Measurements from ENCODE around the gene GABPB2.

Gene GABPB2

DNA sequence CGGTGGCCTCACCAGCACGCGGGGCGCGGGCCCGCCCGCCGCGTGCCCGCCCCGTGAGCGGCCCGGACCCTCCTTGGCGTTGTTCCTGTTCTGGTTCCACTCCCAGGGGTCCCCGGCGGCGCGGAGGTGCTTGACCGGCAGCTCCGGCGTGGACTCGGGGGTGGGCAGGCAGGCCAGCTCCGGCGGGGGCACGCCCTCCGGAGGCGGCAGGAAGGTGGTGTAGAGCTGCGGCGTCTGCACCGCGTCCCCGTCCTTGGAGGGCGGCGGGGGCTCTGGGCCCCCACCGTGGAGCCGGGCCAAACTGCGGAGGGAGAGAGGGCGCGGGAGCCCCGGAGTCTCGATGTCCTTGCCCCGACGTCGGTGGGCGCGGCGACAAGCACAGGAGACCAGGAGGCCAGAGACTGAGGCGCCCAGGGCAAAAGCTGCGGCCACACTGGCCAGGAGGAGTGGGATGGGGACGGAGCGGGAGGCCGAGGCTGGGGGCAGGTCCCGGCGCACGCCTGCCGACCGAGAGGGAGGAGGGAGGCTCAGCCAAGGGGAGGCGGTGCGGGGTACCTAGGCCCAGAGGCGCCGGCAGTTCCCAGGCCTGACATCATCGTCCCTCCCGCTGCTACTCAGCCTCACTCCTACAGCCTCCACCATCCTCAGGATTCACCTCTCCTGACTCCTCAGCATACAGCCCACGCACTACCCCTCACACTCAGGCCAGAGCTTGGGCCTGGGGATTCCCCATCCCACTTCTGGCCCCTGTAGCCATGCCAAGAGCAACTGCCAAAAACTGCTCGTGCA is 62.7 kb downstream of the GABPB2 start:
- no peak for DNase-seq

DNA sequence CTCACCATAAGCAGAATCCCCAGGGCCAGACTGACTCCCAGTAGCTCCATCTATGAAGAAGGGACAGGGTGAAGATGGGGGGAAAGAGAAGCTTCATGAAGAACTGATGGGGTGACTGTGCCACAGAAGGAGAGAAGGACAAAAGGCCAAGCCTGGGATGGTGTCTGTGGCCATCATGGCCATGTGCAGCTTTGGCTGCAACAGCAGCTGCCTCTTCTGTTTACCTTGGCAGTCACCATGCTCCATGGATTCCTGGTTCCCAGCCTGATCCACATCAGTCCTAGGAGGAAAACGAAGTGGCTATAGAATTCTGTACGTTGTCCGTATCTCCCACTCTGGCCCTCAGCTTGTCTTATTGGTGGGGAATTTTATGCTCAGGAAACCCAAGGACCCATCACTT is 63.8 kb downstream of the GABPB2 start:
- DNase-seq: no peak

DNA sequence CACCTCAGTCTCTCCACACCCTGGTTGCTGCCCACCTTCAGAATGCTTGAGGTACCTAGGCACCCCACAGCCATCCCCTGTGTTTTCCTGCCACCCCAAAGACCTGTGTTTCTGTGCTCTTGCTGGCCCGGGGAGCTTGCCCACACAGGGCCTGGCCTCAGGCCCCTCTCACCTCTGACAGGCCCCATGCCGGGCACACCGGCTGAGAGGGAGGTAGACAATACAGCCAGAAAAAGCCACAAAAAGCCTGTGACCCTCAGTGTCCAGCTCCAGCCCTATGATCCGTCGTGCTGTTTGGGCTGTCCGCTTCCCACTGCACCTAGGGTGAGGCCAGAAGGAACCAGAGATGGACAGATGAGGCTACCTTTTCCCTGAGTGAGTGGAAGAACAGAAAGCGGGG is 64.4 kb downstream of the GABPB2 start:
- DNase-seq: no peak

GRCh38 chr1:151135433-151136385 is 65.1 kb downstream of the GABPB2 start:
- DNase-seq: no peak

- DNase-seq: no peak
These were observed 67.2 kb downstream of the GABPB2 start for GRCh38 chr1:151137789-151138188.

- no peak for DNase-seq
These were observed 72.0 kb downstream of the GABPB2 start for GRCh38 chr1:151142411-151143056.

DNA sequence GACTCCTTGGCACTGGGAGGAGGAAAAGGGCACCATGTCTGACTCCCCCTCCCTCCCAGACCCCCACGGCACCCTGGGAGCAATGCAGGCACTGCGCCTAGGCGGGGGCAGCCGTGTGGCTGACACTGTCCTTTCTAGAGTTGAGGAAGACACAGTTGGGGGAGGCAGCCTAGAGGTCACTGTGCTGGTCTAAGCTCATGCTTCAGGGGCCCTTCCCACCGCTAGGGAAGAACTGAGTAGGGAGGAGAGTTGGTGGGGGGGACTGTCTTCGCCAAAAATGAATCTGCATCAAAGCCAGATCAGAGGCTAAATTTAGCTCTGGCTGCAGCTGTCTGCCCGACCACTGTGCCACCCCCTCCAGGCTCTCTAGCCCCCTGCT is 72.5 kb downstream of the GABPB2 start:
- DNase-seq: no peak

- DNase-seq: no peak
These were observed 73.4 kb downstream of the GABPB2 start for GRCh38 chr1:151143986-151144385.

- no peak for DNase-seq
These were observed 74.1 kb downstream of the GABPB2 start for GRCh38 chr1:151144474-151145303.

DNA sequence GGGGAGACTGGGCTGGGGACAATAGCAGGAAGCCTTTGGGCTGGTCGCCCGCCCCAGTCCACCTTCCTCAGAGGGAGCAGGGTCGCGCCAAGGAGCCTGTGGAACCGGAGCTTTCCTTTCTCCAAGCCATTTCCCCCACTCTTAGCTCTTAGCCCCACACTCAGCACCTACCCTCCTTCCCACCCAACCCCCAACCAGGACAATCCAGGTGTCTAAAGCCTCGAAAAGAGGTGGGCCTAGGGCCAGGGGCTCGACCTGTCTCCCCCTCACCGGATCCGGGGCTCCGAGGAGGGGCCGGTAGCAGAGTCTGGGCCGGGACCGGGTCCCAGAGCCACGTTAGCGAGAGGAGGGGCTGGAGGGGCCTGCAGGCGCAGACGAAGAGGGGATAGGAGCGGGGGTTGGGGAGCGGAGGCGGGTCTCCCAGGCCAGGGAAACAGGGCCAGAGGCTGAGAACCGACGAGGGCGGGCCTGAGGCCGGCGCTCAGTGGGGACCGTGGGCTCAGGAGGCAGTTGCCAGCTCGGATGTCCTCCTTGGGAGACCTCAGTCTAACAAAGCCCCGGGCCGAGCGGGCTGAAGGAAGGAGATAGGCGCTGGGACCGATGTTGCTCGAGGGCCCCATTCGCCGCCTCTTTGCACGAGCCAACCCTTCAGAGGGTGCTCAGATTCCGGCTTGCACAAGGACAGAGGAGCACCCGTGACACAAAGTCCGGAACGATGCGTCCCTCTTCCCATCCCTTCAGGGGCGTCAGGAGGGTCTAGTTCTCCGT is 74.9 kb downstream of the GABPB2 start:
- DNase-seq: no peak

- DNase-seq: no peak
These were observed 75.5 kb downstream of the GABPB2 start for GRCh38 chr1:151146072-151146411.

DNA sequence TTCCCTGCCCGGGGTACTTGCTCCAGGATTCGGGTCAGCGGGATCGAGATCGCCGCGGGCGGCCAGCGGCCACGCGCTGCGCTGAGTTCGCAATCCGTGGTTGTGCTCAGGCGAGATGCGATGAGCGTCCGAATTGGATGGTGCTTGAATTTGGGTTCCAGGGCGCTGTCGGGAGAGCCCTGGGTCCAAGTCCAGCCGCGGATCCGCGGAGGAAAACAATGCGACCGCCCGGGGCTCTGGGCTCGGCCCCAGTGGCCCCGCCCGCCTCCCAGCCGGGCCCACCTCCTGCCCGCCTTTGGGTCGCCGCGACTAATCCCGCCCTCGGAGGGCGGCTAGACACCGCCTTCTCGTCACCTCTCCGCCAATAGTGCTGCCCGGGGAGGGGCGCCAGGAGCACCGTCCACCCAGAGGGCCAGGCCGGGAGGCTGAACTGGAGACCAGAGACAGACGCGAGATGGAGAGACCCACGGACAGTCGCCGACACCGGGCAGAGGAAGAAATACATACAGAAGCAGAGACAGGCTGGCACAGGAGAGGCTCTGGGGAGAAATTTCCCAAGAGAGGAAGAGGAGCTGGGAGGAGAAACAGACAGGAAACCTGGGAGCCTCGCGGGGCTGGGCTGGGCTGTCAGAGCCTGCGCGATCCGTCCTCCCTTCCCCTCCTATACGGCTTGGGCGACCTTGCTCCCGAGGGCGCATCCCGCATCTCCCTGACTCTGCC is 76.0 kb downstream of the GABPB2 start, which contains the start of gene SEMA6C:
SEMA6C (minus strand) TSS at position 220 of the 720 bp plus-strand sequence. CDS start 4,010 bp downstream, outside the sequence.
- DNase-seq: peak; percentile 88

DNA sequence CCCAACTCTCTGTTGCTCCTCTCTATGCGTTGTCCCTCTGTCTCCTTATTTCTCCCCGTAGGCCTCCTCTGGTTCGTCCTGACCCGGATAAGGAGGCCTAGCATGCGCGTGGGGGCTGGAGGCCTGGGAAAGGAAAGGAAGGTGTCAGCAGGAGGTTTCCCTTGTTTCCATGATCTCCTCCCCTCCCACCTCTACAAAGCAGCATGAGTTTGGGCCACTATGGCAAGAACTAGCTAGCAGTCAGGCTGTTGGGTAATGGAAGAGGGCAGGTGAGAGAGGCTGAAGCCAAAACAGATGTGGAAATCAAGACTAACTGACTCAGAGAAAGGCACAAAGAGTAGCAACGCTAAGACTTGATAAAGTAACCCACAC is 76.6 kb downstream of the GABPB2 start:
- no peak for DNase-seq

GRCh38 chr1:151147665-151148064 is 77.1 kb downstream of the GABPB2 start:
- DNase-seq: no peak

DNA sequence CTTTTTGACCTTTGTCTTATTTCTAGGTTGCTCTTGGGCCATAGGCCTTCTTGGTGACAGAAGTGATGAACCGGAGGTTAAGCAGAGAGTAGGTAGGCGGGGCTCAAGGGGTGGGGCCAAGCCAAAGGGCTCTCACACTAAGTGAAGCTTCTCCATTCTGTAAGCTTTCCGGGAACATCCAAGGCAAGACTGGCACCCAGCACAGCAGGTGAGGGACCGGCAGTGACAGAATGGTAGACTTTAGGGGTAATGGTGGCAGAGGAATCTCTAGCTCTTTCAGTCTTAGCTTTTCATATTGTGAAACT is 85.9 kb downstream of the GABPB2 start, which contains the start of gene TNFAIP8L2:
TNFAIP8L2 (plus strand) TSS at position 135 of the 305 bp plus-strand sequence. CDS start 2,049 bp downstream, outside the sequence.
- no peak for DNase-seq

- no peak for DNase-seq
These were observed 86.5 kb downstream of the GABPB2 start for GRCh38 chr1:151157067-151157531.

- DNase-seq: no peak
These were observed 87.8 kb downstream of the GABPB2 start for GRCh38 chr1:151158326-151158725.

GRCh38 chr1:151158751-151159251 is 88.2 kb downstream of the GABPB2 start:
- no peak for DNase-seq

DNA sequence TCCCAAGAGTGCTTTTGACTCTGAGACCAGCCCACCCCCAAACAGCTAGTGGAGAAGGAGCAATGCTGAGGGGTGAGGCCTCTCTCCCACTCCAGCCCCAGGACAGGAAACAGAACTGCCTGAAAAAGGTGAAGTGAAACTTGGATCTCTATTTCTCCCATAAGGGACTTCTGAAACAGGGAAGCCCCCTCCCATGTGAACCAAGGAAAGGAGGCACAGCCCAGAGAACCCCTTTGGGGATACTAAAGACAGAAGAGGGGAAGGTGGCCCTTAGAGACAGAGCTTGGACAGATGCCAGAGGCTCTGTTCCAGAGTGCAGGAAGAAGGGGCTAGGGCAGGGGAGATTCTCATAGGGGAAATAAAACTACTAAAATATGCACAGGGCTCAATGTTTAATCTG is 88.8 kb downstream of the GABPB2 start:
- DNase-seq: no peak

DNA sequence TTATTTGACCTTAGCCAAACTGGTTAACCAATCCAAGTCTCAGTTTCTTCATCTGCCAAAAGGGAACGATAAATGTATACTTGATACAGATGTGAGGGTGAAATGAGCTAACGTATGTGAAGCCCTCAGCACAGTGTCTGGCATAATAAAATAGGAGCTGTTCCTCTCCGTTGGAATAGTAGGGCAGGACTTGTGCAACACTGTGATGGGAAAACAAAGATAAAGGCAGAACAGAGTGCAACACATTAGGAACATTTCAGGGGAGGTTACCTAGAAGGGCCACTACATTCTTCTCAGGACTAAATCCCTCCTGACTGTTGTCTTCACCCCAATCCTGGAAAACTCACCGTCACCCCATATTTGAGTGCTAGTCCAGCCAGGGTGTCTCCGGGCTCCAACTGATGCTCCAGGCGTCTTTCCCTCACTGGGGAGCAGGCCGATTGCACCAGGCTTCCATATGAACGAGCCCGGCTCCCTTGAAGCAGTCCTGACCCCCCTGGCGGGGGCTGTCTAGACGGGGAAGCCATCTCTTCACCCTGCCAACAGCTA is 94.2 kb downstream of the GABPB2 start:
- no peak for DNase-seq
